ENCODE data around the gene ZNF141. TPM values are rescaled to one million over a fixed set of nuclear protein-coding genes. Genes with fewer than 3 reads are reported as not detected.

The ZNF141 gene
- total RNA-seq, 1 experiment from 2014 or later = 43.6 TPM

DNA sequence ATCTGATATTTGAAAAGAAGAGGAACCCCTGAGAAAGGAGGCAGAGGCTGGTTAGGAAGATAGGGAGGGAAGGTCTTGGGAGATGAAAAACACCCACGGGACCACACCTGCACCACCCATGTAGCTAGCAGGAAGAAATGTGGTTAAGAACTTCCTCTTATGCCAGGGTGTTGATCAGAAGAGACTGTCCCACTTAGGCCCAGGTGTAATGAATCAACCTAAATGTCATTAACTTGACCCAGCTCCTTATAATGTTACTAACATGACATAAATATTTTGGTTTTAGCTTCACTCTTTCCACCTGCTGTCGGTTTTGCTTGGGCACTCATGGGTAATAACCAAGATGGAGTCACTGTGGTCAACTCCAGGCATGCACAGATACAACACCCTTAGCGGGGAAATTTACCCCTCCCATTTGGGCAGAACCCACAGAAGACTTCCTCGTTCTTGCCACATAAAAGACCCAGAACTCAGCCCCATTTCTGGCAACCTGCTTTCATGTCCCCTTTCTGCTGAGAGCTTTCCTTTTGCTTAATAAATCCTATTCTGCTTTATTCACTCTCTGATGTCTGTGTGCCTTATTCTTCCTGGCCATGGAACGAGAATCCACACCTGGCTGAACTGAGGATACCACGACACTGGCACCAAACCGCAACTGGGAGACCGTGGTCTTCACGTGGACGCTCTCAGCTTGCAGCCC, 46.8 kb downstream of the ZNF141 start:
- DNase-seq (ENCODE audit: low spot score) (no peak), ATAC-seq (no peak)
- ChIA-PET CTCF (no interaction called here), POLR2A (no interaction called here)
- H3K4me3 Mint-ChIP-seq = no peak overlapping the region
- H3K4me1 Mint-ChIP-seq = peaks cover 6% of the 10 kb centered on the region
- TF ChIP-seq JUN (CRISPR knock-in tag; IDR thresholded peaks at IDR 0.05) = no peak
- TF ChIP-seq, protein P1, sequence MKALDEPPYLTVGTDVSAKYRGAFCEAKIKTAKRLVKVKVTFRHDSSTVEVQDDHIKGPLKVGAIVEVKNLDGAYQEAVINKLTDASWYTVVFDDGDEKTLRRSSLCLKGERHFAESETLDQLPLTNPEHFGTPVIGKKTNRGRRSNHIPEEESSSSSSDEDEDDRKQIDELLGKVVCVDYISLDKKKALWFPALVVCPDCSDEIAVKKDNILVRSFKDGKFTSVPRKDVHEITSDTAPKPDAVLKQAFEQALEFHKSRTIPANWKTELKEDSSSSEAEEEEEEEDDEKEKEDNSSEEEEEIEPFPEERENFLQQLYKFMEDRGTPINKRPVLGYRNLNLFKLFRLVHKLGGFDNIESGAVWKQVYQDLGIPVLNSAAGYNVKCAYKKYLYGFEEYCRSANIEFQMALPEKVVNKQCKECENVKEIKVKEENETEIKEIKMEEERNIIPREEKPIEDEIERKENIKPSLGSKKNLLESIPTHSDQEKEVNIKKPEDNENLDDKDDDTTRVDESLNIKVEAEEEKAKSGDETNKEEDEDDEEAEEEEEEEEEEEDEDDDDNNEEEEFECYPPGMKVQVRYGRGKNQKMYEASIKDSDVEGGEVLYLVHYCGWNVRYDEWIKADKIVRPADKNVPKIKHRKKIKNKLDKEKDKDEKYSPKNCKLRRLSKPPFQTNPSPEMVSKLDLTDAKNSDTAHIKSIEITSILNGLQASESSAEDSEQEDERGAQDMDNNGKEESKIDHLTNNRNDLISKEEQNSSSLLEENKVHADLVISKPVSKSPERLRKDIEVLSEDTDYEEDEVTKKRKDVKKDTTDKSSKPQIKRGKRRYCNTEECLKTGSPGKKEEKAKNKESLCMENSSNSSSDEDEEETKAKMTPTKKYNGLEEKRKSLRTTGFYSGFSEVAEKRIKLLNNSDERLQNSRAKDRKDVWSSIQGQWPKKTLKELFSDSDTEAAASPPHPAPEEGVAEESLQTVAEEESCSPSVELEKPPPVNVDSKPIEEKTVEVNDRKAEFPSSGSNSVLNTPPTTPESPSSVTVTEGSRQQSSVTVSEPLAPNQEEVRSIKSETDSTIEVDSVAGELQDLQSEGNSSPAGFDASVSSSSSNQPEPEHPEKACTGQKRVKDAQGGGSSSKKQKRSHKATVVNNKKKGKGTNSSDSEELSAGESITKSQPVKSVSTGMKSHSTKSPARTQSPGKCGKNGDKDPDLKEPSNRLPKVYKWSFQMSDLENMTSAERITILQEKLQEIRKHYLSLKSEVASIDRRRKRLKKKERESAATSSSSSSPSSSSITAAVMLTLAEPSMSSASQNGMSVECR (CRISPR knock-in tag; IDR thresholded peaks at IDR 0.05; ENCODE audit: borderline replicate concordance) = no peak
- H3K9me3 Mint-ChIP-seq = peaks cover 50% of the 10 kb centered on the region
- peaks cover 5% of the 10 kb centered on the region; the same call in 1 of the 2 replicates for H3K27me3 Mint-ChIP-seq (ENCODE audit: low read depth)
- H3K27ac Mint-ChIP-seq = no peak overlapping the region
- peaks cover 34% of the 10 kb centered on the region for H3K36me3 Mint-ChIP-seq

DNA sequence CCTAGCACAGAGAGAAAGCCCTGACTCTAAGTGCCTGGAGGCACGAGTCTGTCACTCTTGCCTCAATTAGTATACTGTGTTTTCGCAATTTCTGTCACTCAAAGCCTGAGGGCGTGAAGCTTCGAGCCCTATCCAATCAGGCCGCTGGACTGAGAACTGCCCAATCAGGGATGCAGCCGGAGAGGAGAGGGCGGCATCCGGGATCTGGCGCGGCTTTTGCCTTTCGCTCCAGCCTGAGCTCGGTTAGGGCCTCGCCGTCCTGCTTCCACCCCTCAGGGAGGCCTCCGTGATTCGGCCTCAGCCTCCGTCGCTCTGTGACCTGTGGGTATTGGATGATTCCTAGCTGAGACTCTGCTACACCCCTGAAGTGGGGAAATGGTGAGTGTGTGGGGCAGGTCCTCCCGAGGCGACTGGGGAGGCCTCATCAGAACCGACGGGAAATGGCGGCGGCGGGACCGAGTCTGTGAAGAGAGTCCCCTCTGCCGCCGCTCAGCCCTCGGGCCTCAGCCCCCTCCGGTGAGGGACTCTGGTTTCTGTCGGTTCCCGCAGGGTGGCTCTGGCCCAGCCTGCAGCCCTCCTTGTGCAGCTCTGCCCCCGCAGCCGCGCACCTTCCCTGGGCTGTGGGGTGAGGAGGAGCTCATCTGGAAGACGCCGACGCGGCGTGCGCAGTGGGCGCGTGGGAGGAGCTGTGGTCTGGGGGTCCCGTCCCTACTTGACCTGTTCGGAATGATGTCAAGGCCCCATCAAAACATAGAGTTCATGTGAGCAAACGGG, 48.5 kb downstream of the ZNF141 start:
- Mint-ChIP-seq H3K36me3 (peaks cover 44% of the 10 kb centered on the region), H3K27ac (0 out of 2 replicates have a peak overlapping the region, but pooled peaks have one; percentile 54), H3K4me3 (peak overlapping the region; percentile 89), H3K4me1 (peaks cover 6% of the 10 kb centered on the region), H3K27me3 (ENCODE audit: low read depth) (peaks cover 5% of the 10 kb centered on the region; the same call in 1 of the 2 replicates), H3K9me3 (peaks cover 62% of the 10 kb centered on the region)
- DNase-seq (ENCODE audit: low spot score) (peak; percentile 76), ATAC-seq (peak; percentile 94)
- POLR2A ChIA-PET = interaction anchor here (0.5 to 1.4 kb wide), 5 partner anchors 35 to 552 kb away, joined by 3 to 5 read pairs (median 3); partner anchors contain the start of gene ZNF141
- TF ChIP-seq ETV6 (CRISPR knock-in tag; IDR thresholded peaks at IDR 0.05) (peak; percentile 40; the same call in 1 of the 2 replicates), TEAD4 (CRISPR knock-in tag; IDR thresholded peaks at IDR 0.05) (no peak), SP1 (CRISPR knock-in tag; conservative IDR thresholded peaks at IDR 0.05) (peak; percentile 52; the same call in 1 of the 2 replicates), NFYB (CRISPR knock-in tag; conservative IDR thresholded peaks at IDR 0.05; ENCODE audit: low read depth) (peak; percentile 53)
- TF ChIP-seq, protein P2, sequence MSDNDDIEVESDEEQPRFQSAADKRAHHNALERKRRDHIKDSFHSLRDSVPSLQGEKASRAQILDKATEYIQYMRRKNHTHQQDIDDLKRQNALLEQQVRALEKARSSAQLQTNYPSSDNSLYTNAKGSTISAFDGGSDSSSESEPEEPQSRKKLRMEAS (CRISPR knock-in tag; IDR thresholded peaks at IDR 0.05) = peak; percentile 42; the same call in 1 of the 2 replicates
- TF ChIP-seq, protein P3, sequence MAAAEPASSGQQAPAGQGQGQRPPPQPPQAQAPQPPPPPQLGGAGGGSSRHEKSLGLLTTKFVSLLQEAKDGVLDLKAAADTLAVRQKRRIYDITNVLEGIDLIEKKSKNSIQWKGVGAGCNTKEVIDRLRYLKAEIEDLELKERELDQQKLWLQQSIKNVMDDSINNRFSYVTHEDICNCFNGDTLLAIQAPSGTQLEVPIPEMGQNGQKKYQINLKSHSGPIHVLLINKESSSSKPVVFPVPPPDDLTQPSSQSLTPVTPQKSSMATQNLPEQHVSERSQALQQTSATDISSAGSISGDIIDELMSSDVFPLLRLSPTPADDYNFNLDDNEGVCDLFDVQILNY (CRISPR knock-in tag; IDR thresholded peaks at IDR 0.05) = 0 out of 2 replicates have a peak, but pooled peaks have one; percentile 37
- TF ChIP-seq, protein P4, sequence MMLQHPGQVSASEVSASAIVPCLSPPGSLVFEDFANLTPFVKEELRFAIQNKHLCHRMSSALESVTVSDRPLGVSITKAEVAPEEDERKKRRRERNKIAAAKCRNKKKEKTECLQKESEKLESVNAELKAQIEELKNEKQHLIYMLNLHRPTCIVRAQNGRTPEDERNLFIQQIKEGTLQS (CRISPR knock-in tag; conservative IDR thresholded peaks at IDR 0.05) = no peak
- CTCF ChIA-PET = no interaction called here

DNA sequence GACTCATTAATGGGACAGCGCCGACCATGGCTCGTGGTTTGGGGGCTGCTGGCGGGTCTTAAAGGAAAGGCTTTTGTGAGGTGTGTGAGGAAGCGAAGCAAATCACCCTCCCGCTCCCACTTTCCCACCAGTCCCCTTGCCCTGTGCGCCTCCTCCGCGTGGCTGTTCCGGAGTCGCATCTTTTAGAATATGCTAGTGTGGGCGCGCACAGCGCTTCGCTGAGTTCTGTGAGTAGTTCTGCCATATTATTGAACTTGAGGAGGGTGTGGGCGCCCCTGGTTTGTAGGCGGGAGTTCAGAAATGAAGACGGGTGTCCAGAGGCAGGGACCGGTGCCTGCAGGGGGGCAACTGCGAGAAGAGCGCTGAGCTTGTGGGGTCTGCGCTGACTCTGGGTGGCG, 49.1 kb downstream of the ZNF141 start:
- H3K27ac Mint-ChIP-seq = no peak overlapping the region
- peaks cover 65% of the 10 kb centered on the region for H3K9me3 Mint-ChIP-seq
- ATAC-seq = no peak
- POLR2A ChIA-PET = interaction anchor here (0.9 to 1.4 kb wide), 2 partner anchors 35 to 87 kb away, joined by 3 to 5 read pairs; no protein-coding TSS in a partner anchor
- TF ChIP-seq, protein P5, sequence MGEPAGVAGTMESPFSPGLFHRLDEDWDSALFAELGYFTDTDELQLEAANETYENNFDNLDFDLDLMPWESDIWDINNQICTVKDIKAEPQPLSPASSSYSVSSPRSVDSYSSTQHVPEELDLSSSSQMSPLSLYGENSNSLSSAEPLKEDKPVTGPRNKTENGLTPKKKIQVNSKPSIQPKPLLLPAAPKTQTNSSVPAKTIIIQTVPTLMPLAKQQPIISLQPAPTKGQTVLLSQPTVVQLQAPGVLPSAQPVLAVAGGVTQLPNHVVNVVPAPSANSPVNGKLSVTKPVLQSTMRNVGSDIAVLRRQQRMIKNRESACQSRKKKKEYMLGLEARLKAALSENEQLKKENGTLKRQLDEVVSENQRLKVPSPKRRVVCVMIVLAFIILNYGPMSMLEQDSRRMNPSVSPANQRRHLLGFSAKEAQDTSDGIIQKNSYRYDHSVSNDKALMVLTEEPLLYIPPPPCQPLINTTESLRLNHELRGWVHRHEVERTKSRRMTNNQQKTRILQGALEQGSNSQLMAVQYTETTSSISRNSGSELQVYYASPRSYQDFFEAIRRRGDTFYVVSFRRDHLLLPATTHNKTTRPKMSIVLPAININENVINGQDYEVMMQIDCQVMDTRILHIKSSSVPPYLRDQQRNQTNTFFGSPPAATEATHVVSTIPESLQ (CRISPR knock-in tag; IDR thresholded peaks at IDR 0.05) = no peak
- no peak for TF ChIP-seq ZNF232 (CRISPR knock-in tag; IDR thresholded peaks at IDR 0.05)
- TF ChIP-seq FOXJ3 (CRISPR knock-in tag; IDR thresholded peaks at IDR 0.05; ENCODE audit: borderline replicate concordance) = no peak
- TF ChIP-seq, protein P6, sequence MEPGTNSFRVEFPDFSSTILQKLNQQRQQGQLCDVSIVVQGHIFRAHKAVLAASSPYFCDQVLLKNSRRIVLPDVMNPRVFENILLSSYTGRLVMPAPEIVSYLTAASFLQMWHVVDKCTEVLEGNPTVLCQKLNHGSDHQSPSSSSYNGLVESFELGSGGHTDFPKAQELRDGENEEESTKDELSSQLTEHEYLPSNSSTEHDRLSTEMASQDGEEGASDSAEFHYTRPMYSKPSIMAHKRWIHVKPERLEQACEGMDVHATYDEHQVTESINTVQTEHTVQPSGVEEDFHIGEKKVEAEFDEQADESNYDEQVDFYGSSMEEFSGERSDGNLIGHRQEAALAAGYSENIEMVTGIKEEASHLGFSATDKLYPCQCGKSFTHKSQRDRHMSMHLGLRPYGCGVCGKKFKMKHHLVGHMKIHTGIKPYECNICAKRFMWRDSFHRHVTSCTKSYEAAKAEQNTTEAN (CRISPR knock-in tag; IDR thresholded peaks at IDR 0.05) = no peak
- no peak for TF ChIP-seq TEAD4 (CRISPR knock-in tag; IDR thresholded peaks at IDR 0.05)
- TF ChIP-seq ZNF138 (CRISPR knock-in tag; conservative IDR thresholded peaks at IDR 0.05) = no peak
- H3K27me3 Mint-ChIP-seq (ENCODE audit: low read depth) = peaks cover 5% of the 10 kb centered on the region; the same call in 1 of the 2 replicates
- H3K36me3 Mint-ChIP-seq = peaks cover 44% of the 10 kb centered on the region
- DNase-seq (ENCODE audit: low spot score) = no peak
- peaks cover 6% of the 10 kb centered on the region for H3K4me1 Mint-ChIP-seq
- peak overlapping the region; percentile 89 for H3K4me3 Mint-ChIP-seq
- CTCF ChIA-PET = no interaction called here
